H4 (cell line): ENCODE results near the gene SCOC. TPM values are rescaled to one million over a fixed set of nuclear protein-coding genes. Genes with fewer than 3 reads are reported as not detected.
"Not testable (repeated sequence)": the region's sequence is repeated elsewhere in the genome, so short reads cannot be mapped to it uniquely, and the experiment has no call there.

Experiments
- DNase-seq: peaks from one replicate; pipeline ENCODE4 v3.0.0-alpha.2; 2015; ENCODE audit warnings: low spot score
- total RNA-seq: library from RNA; depleted of rRNA; stranded (reverse); fragments of >200 nt; shearing (Covaris generic); gene quantifications from 2 replicates; pipeline ENCODE4 v1.2.3, GENCODE V29; 2014

SCOC gene
- total RNA-seq, 1 experiment from 2014 or later: 97.0 TPM

DNA sequence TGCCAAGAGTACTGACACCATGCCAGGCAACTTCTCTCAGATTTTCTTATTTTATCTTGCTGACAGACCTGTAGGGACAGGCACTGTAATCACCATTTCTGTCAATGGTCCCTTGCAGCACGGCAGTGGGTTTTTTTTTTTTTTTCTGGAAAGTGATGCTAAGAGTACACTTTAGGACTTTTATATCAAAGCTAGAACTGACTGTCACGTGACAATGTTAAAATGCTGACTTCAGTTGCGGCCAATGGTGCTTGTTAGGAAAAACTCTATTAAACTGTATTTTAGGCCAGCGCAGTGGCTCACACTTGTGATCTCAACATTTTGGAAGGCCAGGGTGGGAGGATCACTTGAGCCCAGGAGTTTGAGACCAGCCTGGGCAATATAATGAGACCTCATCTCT lies 12.3 kb upstream of the SCOC start:
- no peak for DNase-seq

DNA sequence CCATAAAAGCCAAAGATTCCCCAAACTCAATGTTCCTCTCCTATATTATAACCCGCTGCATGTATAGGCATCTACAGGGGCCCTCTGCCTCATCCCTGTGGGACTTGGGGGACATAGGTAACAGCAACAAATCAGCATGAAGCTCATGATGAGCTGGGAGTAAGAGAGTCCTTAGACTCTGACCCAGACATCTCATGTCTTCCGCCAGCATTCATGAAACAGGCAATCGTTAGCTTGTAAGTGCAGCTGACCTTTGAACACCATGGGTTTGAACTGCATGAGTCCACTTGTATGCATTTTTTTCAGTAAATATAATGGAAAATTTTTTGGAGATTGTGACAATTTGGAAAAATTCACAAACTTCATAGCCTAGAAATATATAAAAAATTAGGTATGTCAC lies 10.4 kb upstream of the SCOC start:
- DNase-seq: no peak

DNA sequence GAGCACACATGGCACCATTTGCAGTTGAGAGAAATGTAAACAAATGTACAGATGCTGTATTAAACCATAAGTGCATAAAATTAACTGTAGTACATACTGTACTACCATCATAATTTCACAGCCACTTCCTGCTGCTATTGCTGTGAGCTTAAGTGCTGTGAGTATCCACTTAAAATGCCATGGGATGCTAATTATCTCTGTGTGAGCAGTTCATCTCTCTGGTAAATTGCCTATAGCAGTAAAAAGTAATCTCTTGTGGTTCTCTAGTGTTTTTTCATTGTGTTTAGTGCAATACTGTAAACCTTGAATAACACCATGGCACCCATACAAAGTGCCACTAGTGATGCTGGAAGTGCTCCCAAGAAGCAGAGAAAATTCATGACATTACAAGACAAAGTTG lies 9.9 kb upstream of the SCOC start:
- no peak for DNase-seq

DNA sequence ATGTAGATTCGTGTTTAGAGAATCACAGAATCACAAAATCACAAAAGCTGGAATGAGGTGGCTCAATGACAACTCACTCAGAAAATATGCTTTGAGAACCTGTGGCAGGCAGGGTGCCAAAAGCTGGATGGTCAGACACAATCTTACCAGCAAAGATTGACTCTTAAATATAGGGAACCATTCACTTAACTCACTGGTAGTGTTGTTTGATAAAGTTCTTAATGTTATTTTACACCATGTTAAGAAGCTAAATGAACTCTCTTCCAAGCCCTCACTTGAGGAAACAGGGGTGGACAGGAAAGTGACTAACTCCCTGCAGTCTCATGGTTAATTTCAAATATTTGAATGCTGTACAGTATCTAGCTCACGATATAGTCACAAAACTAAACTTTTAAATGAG lies 5.7 kb upstream of the SCOC start:
- DNase-seq: no peak

DNA sequence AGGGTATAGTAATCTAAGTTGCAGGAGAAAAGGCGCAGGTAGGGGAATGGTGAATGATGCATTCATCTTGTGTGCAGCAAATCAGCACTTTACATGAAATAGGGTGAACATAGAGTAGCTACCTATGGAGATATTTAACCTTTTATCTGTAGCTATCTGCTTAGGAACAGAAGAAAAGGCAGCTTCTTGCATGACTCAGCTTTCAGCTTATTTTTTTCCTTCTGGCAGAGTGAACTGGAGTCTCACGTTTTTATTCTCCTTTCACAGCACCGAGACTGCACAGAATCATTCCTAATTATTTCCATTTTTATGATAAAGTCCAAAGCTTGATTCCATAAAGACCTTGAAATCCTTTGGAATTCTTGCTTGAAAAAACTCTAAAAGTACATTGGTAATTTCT lies 4.8 kb upstream of the SCOC start:
- no peak for DNase-seq

DNA sequence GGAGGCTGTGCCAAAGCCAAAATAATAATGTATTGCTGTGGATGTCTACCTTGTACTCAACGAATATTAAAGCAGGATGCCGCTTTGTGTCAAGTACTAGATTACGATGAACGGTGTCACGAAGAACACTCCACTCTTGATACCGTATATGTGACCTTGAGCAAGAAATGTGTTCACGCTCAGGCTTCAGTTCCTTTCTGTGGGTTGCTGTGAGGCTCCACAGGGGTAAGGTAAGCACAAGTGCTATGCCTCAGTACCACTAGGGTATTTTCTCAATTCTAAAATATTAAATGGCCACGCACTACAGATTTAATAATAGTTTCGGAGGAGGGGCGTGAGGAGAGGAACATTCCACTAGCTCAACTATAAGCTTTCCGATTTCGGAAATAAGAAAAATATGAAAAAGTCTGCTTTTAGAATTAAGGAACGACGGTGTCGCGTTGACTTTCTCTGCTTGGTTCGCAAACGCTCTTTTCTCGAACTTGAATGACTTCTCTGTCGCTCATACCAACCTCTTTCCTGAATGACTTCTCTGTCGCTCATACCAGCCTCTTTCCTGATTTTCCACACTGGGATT lies 607 bp upstream of the SCOC start:
- DNase-seq: peak; percentile 9

DNA sequence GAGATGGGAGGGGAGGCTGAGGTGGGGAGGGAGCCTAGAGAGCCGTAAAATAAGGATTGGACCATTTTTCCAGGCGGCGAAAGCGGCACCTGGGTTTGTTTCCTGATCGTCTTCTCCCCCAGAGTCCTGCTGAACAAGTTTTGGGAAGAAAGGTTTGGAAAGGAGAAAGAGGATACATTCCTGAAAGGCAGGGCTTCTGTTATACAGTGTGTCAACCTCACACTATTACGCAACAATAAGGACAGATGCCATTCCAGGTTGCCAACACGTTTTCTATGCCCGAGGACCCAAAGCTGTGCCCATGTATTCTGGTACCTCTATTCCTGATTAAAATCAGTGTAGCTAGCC lies 658 bp downstream of the SCOC start:
- DNase-seq: no peak

DNA sequence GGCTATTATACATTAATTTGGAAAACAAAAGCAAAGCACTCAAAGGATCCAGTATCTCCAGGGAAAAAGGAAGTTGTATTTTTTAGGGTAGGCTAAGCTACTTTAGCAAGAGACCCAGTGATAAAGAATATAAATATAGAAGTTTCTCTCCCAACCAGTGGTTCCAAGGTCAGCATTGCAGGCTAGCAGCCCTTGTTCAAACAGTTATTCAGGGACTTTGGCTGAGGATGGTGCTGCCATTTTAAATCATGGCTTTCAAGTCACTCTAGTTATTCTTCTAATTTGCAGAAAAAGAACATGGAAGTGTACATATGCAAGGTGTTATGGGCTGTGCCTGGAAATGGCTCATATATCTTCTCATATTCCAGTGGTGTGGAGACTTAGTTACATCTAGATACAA lies 9.3 kb downstream of the SCOC start:
- DNase-seq: no peak

DNA sequence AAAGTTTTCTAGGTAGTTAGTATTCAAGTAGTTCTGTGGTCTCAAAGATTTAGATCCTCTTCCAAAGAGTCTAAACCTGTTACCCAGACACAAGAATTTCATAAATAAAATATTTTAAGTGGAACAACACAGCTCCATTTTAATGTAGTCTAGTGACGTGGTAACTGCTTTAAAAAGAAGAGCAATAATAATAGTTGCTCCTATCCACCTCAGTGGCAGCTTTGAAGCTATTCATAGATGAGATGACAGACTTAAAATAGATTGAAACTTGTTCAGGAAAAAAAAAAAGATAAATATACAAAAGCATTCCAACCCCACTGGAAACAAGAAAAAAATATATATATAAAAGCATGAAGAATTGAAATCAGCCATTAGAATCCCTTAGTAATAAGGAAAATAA lies 14.6 kb downstream of the SCOC start:
- no peak for DNase-seq

DNA sequence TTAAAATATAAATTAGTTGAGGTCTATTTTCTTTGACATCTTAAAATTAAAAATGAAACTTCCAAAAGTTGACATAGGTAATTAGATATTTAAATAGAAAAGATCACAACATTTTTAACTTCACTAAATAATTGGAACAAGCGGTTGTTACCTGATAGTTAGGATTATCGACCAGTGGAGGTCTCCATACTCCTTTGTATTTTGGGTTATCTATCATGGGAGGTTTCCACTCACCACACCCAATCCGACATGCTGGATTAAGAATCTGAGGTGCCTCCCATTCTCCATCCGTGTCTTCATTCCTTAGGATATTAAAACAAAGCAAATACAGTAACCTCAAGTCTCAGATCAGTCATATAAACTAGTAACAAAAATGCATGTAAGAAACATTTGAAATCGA lies 22.2 kb downstream of the SCOC start:
- DNase-seq: no peak

DNA sequence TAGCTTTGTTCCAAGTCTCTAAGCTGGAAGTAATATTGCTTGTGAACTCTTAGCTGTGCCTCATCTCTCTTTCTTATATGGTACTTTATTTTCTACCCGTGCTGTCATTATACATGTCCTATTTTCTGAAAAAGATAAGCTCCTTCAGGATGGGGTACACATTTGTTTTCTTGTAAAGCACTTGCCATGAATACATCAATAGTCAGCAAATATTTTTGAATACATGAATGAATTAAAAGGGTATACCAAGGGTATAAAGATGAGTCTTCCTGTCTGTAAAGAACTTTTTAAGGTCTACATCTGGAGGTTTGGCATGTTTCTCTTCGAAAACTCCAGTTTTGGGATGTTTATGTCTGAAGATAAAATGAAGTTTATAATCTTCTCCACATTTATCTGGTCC lies 26.7 kb downstream of the SCOC start:
- DNase-seq: no peak

DNA sequence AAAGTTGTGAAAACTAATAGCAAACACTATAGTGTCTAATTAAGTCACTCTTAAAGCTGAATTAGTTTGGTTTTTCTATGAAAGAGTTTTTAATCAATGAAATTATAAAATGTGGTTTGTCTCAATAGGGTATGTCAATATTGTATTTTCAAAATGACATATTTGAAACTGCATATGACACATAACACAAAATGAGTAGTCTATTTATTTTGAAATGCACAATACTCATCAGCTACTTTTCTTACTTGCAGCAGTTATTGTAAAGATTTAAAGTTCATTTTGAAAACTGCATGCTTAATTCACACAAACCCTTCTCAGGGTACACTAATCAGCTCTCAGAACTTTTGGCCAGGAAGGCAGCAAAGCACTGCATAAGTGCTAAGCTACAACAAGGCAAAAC lies 32.8 kb downstream of the SCOC start:
- DNase-seq: no peak

DNA sequence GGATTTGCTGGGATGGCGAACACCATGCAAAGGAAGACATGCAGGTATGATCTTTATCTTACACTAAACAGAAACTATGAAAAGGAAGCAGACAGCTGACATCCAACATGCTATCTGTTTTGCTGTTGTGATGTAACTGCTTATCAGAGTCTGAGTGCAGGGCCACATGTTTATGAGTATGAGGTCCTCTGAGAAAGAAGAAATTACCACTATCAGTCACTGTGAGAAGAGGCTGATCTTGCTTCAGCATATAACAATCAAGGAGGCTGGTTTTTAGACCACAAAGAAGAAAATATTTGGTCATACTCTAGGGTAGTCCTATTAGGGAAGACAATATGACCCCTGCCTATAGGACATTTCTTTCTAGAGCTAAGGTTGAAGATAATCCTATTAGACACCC lies 35.5 kb downstream of the SCOC start:
- DNase-seq: no peak

DNA sequence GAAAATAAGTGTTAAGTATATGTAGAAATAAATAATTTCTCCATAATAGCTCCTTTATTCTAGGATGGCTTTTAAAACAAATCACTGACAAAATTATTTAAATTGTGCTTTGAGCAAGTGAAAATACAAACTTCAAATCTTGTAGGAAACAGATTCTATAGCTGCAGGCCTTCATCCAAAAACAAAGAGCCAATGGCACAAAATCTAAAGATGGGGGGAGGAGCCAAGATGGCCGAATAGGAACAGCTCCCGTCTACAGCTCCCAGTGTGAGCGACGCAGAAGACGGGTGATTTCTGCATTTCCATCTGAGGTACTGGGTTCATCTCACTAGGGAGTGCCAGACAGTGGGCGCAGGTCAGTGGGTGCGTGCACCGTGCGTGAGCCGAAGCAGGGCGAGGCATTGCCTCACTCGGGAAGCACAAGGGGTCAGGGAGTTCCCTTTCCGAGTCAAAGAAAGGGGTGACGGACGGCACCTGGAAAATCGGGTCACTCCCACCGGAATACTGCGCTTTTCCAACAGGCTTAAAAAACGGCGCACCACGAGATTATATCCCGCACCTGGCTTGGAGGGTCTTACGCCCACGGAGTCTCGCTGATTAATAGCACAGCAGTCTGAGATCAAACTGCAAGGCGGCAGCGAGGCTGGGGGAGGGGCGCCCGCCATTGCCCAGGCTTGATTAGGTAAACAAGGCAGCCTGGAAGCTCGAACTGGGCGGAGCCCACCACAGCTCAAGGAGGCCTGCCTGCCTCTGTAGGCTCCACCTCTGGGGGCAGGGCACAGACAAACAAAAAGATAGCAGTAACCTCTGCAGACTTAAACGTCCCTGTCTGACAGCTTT lies 39.9 kb downstream of the SCOC start:
- DNase-seq: not testable (repeated sequence)

DNA sequence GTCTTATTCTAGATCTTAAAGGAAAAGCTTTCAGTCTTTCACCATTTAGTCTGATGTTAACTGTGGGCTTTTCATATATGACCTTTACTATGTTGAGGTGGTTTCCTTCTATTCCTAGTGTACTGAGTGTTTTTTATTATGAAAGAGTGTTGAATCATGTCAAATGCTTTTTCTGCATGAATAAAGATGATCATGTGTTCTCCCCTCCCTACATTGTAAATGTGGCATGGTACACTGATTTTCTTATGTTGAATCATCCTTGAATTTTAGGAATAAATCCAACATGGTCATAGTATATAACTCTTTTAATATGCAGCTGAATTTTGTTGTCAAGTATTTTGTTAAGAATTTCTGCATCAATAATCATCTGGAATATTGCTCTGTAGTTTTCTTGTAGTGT lies 49.7 kb downstream of the SCOC start:
- no peak for DNase-seq

DNA sequence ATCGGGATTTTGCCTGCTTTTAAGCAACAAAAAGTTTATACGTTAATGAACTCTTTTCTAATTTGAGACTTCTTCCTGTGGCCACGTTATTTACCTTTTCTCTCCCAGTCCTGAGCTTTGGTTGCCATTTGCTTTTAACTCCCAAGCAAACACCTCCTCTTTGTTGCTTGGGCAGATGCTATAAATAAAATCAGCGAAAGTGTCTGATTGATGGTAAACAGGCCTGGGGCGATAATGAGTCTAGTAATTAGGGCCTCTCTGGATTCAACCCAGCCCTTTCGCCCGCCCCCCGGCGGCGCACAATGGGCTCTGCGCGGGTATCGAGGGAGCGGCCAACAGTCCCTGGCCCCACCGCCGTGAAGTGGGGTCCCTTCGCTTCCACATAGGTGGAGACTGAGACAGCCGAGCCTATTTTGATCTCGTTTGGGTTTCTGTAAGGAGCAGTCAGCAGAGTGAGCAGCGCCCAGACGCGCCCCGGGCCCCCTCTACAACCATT lies 53.2 kb downstream of the SCOC start:
- no peak for DNase-seq

DNA sequence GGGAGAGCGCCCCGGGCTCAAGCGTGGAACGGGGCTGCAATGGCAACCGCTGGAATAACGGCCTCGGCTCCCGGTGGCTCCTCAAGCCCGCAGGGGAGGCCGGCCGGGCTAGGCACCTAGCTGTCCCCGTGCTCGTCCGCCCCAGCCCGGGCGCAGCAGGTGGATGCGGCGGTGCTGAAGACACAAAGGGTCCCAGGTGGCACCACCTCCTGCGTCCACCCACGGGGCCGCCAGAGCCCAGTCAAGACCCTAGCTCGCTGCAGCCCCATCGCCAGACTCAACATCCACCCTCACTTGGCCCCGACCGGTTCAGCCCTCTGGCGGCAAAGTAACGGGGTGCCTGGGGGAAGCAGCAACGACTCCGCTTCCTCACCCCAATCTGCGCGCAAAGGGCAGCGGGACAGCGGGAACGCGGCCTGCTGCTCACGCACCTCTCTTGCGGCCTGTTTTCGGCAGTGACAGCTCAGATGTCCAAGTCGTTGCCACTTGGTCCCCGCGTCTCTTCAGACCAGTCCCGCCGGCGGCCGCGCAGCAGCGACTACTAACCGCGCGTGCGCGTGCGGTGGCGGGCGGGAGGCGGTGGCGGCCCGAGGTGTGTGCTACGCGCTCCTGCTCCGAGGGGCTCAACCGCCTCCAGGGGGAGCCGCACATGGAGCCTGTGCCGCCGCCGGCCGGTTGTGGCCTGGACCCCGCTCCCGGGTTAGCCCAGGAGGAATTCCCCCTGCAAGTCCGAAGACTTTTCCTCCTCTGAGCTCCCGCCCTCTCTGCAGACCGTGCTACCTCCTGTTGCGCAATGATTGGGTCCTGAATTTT lies 53.9 kb downstream of the SCOC start, which contains the start of gene CLGN:
CLGN (minus strand) TSS at position 543 of the 813 bp plus-strand sequence. CDS start 14,570 bp downstream, outside the sequence.
- peak; percentile 40 for DNase-seq

DNA sequence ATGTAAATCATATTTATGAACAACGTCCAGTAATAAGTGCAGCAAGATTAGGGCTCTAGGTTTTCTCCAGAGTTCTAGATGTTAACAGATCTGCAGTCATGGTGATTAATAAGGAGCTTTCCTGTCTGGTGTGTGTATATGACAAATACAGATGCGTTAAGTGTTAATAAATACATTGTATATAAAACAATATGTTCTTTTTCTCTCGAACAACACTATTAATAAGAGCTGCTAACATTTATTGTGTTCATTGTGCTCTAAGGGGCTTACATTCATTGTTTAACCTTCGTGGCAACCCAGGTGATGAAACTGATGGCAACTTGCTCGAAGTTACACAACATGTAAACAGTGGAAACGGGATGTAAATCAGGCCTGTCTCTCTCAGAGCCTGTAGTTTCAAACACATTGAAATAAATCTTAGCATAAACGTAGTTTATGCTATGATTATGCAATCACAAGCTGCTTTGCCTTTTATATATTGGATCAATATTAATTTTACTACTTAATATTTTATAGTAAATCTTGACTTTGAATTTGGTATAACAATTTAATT lies 54.5 kb downstream of the SCOC start:
- peak; percentile 30 for DNase-seq
